WTC11 (cell line): ENCODE data around the gene HOMER2. TPM values are rescaled to one million over a fixed set of nuclear protein-coding genes. Genes with fewer than 3 reads are reported as not detected.

ENCODE experiments used
- ATAC-seq: fragments of 200-7000 bp; cut with Tn5 transposase; 2 replicates; pipeline ENCODE4 v1.10.0; 2021; ENCODE audit warnings: mild to moderate bottlenecking, moderate library complexity
- CTCF ChIA-PET: fragments of 300-600 bp; sonication (Branson Sonifier 250); formaldehyde crosslinking; loops from one replicate; lab custom pipeline; 2021; ENCODE audit warnings: antibody characterized with exemption; lab: Charles Lee
- POLR2A ChIA-PET: fragments of 350-600 bp; sonication (Branson Sonifier 250); formaldehyde crosslinking; loops from one replicate; lab custom pipeline; 2021; ENCODE audit warnings: antibody characterized with exemption; lab: Charles Lee
- DNase-seq: peaks from one replicate; pipeline ENCODE4 v3.0.0; 2021; ENCODE audit warnings: low spot score
- H3K27ac Mint-ChIP-seq: 2 replicates; pipeline ENCODE4 v1.8.0; 2021; ENCODE audit warnings: mixed read lengths
- H3K27me3 Mint-ChIP-seq: 2 replicates; pipeline ENCODE4 v1.8.0; 2021; ENCODE audit warnings: low read depth, mild to moderate bottlenecking, moderate library complexity, mixed read lengths
- H3K36me3 Mint-ChIP-seq: 2 replicates; pipeline ENCODE4 v1.8.0; 2021; ENCODE audit warnings: mixed read lengths
- H3K4me1 Mint-ChIP-seq: 2 replicates; pipeline ENCODE4 v1.8.0; 2022; ENCODE audit warnings: mixed read lengths
- H3K4me3 Mint-ChIP-seq: 2 replicates; pipeline ENCODE4 v1.8.0; 2021; ENCODE audit warnings: mild to moderate bottlenecking, moderate library complexity, mixed read lengths
- H3K9me3 Mint-ChIP-seq: 2 replicates; pipeline ENCODE4 v1.8.0; 2021; ENCODE audit warnings: mixed read lengths
- CREB1 ChIP-seq: sonication (generic); formaldehyde crosslinking; IDR thresholded peaks from 2 replicates; pipeline ENCODE4 v1.8.0; 2023; ENCODE audit warnings: mild to moderate bottlenecking, missing genetic modification reagents
- ELF4 ChIP-seq: sonication (generic); formaldehyde crosslinking; IDR thresholded peaks from 2 replicates; pipeline ENCODE4 v1.8.1; 2022; ENCODE audit warnings: low read depth, mild to moderate bottlenecking, moderate library complexity, missing genetic modification reagents
- ETV6 ChIP-seq: sonication (generic); formaldehyde crosslinking; IDR thresholded peaks from 2 replicates; pipeline ENCODE4 v1.8.1; 2022; ENCODE audit warnings: mild to moderate bottlenecking, missing genetic modification reagents
- FOXK1 ChIP-seq: sonication (generic); formaldehyde crosslinking; IDR thresholded peaks from 2 replicates; pipeline ENCODE4 v1.8.0; 2022; ENCODE audit warnings: mild to moderate bottlenecking, moderate library complexity, missing genetic modification reagents
- JAZF1 ChIP-seq: fragments of 250-450 bp; sonication (Bioruptor Pico); IDR thresholded peaks from 2 replicates; pipeline ENCODE4 v1.9.0; 2021; ENCODE audit warnings: moderate library complexity, mild to moderate bottlenecking, inconsistent platforms
- JUN ChIP-seq: sonication (generic); formaldehyde crosslinking; IDR thresholded peaks from 2 replicates; pipeline ENCODE4 v1.8.0; 2023; ENCODE audit warnings: mild to moderate bottlenecking, missing genetic modification reagents
- NFE2L1 ChIP-seq: sonication (generic); formaldehyde crosslinking; IDR thresholded peaks from 2 replicates; pipeline ENCODE4 v1.8.1; 2023; ENCODE audit warnings: missing genetic modification reagents
- NFYB ChIP-seq: sonication (generic); formaldehyde crosslinking; conservative IDR thresholded peaks from 2 replicates; pipeline ENCODE4 v1.8.0; 2022; ENCODE audit warnings: low read depth, missing genetic modification reagents
- NR1H2 ChIP-seq: sonication (generic); formaldehyde crosslinking; IDR thresholded peaks from 2 replicates; pipeline ENCODE4 v1.9.0; 2021; ENCODE audit warnings: mild to moderate bottlenecking, moderate library complexity, missing genetic modification reagents
- SMAD3 ChIP-seq: sonication (generic); formaldehyde crosslinking; IDR thresholded peaks from 2 replicates; pipeline ENCODE4 v1.8.0; 2022; ENCODE audit warnings: missing genetic modification reagents, mild to moderate bottlenecking, borderline replicate concordance
- ZNF121 ChIP-seq: sonication (generic); formaldehyde crosslinking; IDR thresholded peaks from 2 replicates; pipeline ENCODE4 v1.8.0; 2023; ENCODE audit warnings: missing genetic modification reagents
- ZNF232 ChIP-seq: sonication (generic); formaldehyde crosslinking; IDR thresholded peaks from 2 replicates; pipeline ENCODE4 v1.8.0; 2022; ENCODE audit warnings: mild to moderate bottlenecking, missing genetic modification reagents
- ZNF263 ChIP-seq: sonication (generic); formaldehyde crosslinking; IDR thresholded peaks from 2 replicates; pipeline ENCODE4 v1.8.1; 2022; ENCODE audit warnings: low read depth, mild to moderate bottlenecking, moderate library complexity, missing genetic modification reagents
- ZNF396 ChIP-seq: fragments of 250-450 bp; sonication (Bioruptor Pico); IDR thresholded peaks from 2 replicates; pipeline ENCODE4 v1.8.0; 2021; ENCODE audit warnings: mild to moderate bottlenecking, moderate library complexity, borderline replicate concordance
- ZNF416 ChIP-seq: fragments of 250-450 bp; sonication (Bioruptor Pico); IDR thresholded peaks from 2 replicates; pipeline ENCODE4 v1.9.0; 2021; ENCODE audit warnings: mild to moderate bottlenecking, inconsistent platforms
- total RNA-seq: library from RNA; stranded (reverse); gene quantifications from 3 replicates; pipeline ENCODE4 v1.2.3, GENCODE V29; 2021
- TF ChIP-seq, protein P1 (sequence below): fragments of 250-450 bp; sonication (Bioruptor Pico); IDR thresholded peaks from 2 replicates; pipeline ENCODE4 v1.8.0; 2021; ENCODE audit warnings: mild to moderate bottlenecking
- TF ChIP-seq, protein P2 (sequence below): sonication (generic); formaldehyde crosslinking; IDR thresholded peaks from 2 replicates; pipeline ENCODE4 v1.8.0; 2023; ENCODE audit warnings: mild to moderate bottlenecking, missing genetic modification reagents
- TF ChIP-seq, protein P3 (sequence below): sonication (generic); formaldehyde crosslinking; IDR thresholded peaks from 2 replicates; pipeline ENCODE4 v1.8.0; 2022; ENCODE audit warnings: mild to moderate bottlenecking, missing genetic modification reagents
- TF ChIP-seq, protein P4 (sequence below): fragments of 250-450 bp; sonication (Bioruptor Pico); IDR thresholded peaks from 2 replicates; pipeline ENCODE4 v1.9.0; 2021; ENCODE audit warnings: mild to moderate bottlenecking
- TF ChIP-seq, protein P5 (sequence below): sonication (generic); formaldehyde crosslinking; IDR thresholded peaks from 2 replicates; pipeline ENCODE4 v1.8.1; 2023; ENCODE audit warnings: mild to moderate bottlenecking, missing genetic modification reagents, moderate library complexity
- TF ChIP-seq, protein P6 (sequence below): sonication (generic); formaldehyde crosslinking; conservative IDR thresholded peaks from 2 replicates; pipeline ENCODE4 v1.8.1; 2023; ENCODE audit warnings: mild to moderate bottlenecking, low read depth, missing genetic modification reagents, moderate library complexity
- TF ChIP-seq, protein P7 (sequence below): sonication (generic); formaldehyde crosslinking; IDR thresholded peaks from 2 replicates; pipeline ENCODE4 v1.8.1; 2022; ENCODE audit warnings: low read depth, mild to moderate bottlenecking, moderate library complexity, missing genetic modification reagents, borderline replicate concordance

The HOMER2 gene
- total RNA-seq, 1 experiment from 2014 or later = 17.4 TPM

DNA sequence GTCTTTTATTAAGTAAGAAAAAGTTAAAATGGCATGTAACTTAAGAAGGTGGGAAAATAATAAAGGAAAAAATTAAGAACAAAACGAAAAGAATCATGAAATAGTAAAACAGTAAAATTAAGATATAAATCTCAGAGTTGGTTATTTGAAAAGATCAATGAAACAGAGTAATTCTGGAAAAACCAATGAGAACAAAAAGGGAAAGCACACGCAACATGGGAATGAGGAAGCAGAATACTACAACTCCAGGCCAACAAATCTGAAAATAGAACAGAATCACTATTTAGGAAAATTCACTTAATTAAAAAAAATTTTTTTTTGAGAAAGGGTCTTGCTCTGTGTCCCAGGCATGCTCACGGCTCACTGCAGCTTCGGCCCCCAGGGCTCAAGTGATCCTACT lies 112.4 kb downstream of the HOMER2 start (continued):
- TF ChIP-seq, protein P1, sequence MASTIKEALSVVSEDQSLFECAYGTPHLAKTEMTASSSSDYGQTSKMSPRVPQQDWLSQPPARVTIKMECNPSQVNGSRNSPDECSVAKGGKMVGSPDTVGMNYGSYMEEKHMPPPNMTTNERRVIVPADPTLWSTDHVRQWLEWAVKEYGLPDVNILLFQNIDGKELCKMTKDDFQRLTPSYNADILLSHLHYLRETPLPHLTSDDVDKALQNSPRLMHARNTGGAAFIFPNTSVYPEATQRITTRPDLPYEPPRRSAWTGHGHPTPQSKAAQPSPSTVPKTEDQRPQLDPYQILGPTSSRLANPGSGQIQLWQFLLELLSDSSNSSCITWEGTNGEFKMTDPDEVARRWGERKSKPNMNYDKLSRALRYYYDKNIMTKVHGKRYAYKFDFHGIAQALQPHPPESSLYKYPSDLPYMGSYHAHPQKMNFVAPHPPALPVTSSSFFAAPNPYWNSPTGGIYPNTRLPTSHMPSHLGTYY (CRISPR knock-in tag) = no peak
- TF ChIP-seq ZNF396 (CRISPR knock-in tag) (no peak), ZNF416 (CRISPR knock-in tag) (no peak), ZNF263 (CRISPR knock-in tag) (no peak), FOXK1 (CRISPR knock-in tag) (no peak), NFE2L1 (CRISPR knock-in tag) (no peak), JUN (CRISPR knock-in tag) (no peak), SMAD3 (CRISPR knock-in tag) (no peak)
- TF ChIP-seq, protein P2, sequence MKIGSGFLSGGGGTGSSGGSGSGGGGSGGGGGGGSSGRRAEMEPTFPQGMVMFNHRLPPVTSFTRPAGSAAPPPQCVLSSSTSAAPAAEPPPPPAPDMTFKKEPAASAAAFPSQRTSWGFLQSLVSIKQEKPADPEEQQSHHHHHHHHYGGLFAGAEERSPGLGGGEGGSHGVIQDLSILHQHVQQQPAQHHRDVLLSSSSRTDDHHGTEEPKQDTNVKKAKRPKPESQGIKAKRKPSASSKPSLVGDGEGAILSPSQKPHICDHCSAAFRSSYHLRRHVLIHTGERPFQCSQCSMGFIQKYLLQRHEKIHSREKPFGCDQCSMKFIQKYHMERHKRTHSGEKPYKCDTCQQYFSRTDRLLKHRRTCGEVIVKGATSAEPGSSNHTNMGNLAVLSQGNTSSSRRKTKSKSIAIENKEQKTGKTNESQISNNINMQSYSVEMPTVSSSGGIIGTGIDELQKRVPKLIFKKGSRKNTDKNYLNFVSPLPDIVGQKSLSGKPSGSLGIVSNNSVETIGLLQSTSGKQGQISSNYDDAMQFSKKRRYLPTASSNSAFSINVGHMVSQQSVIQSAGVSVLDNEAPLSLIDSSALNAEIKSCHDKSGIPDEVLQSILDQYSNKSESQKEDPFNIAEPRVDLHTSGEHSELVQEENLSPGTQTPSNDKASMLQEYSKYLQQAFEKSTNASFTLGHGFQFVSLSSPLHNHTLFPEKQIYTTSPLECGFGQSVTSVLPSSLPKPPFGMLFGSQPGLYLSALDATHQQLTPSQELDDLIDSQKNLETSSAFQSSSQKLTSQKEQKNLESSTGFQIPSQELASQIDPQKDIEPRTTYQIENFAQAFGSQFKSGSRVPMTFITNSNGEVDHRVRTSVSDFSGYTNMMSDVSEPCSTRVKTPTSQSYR = no peak
- TF ChIP-seq, protein P3, sequence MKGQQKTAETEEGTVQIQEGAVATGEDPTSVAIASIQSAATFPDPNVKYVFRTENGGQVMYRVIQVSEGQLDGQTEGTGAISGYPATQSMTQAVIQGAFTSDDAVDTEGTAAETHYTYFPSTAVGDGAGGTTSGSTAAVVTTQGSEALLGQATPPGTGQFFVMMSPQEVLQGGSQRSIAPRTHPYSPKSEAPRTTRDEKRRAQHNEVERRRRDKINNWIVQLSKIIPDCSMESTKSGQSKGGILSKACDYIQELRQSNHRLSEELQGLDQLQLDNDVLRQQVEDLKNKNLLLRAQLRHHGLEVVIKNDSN (CRISPR knock-in tag) = no peak
- TF ChIP-seq, all 79 proteins: peak for 0

DNA sequence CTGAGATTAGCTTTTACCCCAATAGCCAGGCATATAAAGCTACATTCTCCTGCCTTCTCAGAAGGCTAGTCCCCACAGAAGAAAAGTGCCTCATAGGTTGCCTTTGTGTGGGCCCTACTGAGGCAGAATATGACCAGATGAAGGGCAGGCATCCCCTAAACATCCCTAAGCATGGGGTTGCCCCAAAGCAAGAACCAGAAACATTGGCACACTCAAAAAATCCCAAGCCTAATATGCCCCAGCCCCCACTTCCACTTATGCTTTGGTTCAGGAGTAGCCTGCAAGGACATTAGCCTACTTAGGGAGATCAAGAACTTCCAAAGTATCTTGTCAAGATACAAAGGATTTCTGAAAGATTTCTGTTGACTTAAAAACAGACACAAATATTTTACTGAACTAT lies 113.4 kb downstream of the HOMER2 start:
- ChIA-PET POLR2A (no interaction called here), CTCF (interaction anchor here (0.9 kb wide), 1 partner anchor 10 kb away, joined by 5 read pairs; no protein-coding TSS in a partner anchor)
- Mint-ChIP-seq H3K9me3 (peaks cover 5% of the 10 kb centered on the region; the same call in 1 of the 2 replicates), H3K27ac (no peak overlapping the region), H3K36me3 (peaks cover 19% of the 10 kb centered on the region; the same call in 1 of the 2 replicates), H3K27me3 (no peaks in the 10 kb centered on the region), H3K4me1 (no peaks in the 10 kb centered on the region), H3K4me3 (no peak overlapping the region)
- ATAC-seq (no peak), DNase-seq (no peak)
- no peak for TF ChIP-seq NR1H2 (CRISPR knock-in tag)

DNA sequence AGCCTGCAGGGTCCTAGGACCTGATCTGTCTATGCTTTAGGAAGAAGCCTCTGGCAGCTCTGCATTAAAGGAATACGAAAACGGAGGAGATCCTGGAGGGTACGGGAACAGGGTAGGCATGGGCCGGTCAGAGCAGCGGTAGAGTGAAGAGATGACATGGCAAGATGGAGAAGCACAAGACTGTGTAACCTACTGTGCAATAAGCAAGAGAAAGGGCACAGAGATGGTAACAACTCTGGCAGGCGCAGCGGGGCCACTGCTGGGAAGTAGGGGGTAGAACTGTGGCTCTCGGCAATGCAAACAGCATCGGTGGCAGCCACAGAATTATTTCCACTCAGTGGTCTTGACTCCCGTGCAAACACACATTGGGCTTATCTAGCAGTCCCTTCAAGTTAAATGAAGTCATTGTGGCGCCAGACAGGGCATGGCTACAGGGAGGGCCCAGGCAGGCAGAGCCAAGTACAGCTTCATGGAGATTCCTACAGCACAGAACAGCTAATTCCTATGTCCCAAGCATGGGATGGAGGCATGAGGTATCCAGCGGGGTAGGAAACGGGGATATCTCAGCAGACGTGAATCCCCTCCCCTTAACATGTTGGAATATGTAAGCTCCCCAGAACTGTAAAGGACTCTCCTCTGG lies 114.3 kb downstream of the HOMER2 start:
- POLR2A ChIA-PET = no interaction called here
- Mint-ChIP-seq H3K4me3 (no peak overlapping the region), H3K36me3 (peaks cover 25% of the 10 kb centered on the region), H3K27ac (no peak overlapping the region), H3K27me3 (no peaks in the 10 kb centered on the region), H3K9me3 (no peaks in the 10 kb centered on the region; the same call in 1 of the 2 replicates), H3K4me1 (no peaks in the 10 kb centered on the region)
- DNase-seq (no peak), ATAC-seq (no peak)
- TF ChIP-seq ETV6 (no peak), JAZF1 (CRISPR knock-in tag) (no peak), ELF4 (CRISPR knock-in tag) (no peak), ZNF232 (CRISPR knock-in tag) (no peak), NFYB (CRISPR knock-in tag) (no peak), NFE2L1 (CRISPR knock-in tag) (no peak), ZNF263 (CRISPR knock-in tag) (no peak), ZNF121 (no peak), CREB1 (CRISPR knock-in tag) (no peak)
- TF ChIP-seq, protein P4, sequence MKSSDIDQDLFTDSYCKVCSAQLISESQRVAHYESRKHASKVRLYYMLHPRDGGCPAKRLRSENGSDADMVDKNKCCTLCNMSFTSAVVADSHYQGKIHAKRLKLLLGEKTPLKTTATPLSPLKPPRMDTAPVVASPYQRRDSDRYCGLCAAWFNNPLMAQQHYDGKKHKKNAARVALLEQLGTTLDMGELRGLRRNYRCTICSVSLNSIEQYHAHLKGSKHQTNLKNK (CRISPR knock-in tag) = no peak
- TF ChIP-seq, protein P5, sequence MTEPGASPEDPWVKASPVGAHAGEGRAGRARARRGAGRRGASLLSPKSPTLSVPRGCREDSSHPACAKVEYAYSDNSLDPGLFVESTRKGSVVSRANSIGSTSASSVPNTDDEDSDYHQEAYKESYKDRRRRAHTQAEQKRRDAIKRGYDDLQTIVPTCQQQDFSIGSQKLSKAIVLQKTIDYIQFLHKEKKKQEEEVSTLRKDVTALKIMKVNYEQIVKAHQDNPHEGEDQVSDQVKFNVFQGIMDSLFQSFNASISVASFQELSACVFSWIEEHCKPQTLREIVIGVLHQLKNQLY (CRISPR knock-in tag) = no peak
- TF ChIP-seq, protein P3 (CRISPR knock-in tag) = no peak
- TF ChIP-seq, protein P6, sequence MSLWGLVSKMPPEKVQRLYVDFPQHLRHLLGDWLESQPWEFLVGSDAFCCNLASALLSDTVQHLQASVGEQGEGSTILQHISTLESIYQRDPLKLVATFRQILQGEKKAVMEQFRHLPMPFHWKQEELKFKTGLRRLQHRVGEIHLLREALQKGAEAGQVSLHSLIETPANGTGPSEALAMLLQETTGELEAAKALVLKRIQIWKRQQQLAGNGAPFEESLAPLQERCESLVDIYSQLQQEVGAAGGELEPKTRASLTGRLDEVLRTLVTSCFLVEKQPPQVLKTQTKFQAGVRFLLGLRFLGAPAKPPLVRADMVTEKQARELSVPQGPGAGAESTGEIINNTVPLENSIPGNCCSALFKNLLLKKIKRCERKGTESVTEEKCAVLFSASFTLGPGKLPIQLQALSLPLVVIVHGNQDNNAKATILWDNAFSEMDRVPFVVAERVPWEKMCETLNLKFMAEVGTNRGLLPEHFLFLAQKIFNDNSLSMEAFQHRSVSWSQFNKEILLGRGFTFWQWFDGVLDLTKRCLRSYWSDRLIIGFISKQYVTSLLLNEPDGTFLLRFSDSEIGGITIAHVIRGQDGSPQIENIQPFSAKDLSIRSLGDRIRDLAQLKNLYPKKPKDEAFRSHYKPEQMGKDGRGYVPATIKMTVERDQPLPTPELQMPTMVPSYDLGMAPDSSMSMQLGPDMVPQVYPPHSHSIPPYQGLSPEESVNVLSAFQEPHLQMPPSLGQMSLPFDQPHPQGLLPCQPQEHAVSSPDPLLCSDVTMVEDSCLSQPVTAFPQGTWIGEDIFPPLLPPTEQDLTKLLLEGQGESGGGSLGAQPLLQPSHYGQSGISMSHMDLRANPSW = no peak
- TF ChIP-seq, protein P7, sequence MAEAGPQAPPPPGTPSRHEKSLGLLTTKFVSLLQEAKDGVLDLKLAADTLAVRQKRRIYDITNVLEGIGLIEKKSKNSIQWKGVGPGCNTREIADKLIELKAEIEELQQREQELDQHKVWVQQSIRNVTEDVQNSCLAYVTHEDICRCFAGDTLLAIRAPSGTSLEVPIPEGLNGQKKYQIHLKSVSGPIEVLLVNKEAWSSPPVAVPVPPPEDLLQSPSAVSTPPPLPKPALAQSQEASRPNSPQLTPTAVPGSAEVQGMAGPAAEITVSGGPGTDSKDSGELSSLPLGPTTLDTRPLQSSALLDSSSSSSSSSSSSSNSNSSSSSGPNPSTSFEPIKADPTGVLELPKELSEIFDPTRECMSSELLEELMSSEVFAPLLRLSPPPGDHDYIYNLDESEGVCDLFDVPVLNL (CRISPR knock-in tag) = no peak
- CTCF ChIA-PET = no interaction called here
